GM12864 (cell line): Measurements from ENCODE around the gene IL1RL1.

Source experiments
- DNase-seq: peaks from one replicate; pipeline ENCODE4 v3.0.0-alpha.2; 2011; ENCODE audit warnings: low read depth
- H3K4me3 ChIP-seq: 2 replicates; pipeline ENCODE4 v1.5.1; 2011; ENCODE audit warnings: mild to moderate bottlenecking, low read depth, low read length, control low read depth
- TF ChIP-seq, protein P1 (sequence below): IDR thresholded peaks from 2 replicates; pipeline ENCODE4 v1.5.1; 2011; ENCODE audit warnings: low read depth, mild to moderate bottlenecking, moderate library complexity, low read length, control low read depth, inconsistent platforms; ENCODE audit errors: missing control alignments

Gene IL1RL1

DNA sequence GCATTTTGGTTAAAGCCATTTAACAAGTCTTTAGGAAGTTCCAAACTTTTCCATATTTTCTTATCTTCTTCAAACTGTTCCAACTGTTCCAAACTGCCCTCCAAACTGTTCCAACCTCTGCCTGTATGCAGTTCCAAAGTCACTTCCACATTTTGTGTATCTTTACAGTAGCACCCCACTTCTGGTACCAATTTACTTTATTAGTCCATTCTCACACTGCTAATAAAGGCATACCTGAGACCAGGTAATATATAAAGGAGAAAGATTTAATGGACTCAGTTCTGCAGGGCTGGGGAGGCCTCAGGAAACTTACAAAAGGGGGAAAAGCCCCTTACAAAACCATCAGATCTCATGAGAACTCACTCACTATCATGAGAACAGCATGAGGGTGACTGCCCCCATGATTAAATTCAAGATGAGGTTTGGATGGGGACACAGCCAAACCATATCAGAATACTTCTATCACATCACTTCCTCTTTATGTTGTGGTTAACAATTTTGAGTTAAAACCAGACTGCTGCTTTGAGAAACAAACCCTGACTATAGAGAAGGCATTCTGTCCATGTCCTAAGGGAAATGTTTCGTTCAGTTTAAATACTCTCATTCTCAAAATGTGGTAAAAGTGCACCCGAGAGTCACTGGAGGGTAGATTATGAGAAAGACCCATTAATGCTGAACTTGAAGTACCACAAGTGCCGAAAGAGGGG, 55.2 kb downstream of the IL1RL1 start:
- H3K4me3 ChIP-seq, result no peak overlapping the region
- TF ChIP-seq, protein P1, sequence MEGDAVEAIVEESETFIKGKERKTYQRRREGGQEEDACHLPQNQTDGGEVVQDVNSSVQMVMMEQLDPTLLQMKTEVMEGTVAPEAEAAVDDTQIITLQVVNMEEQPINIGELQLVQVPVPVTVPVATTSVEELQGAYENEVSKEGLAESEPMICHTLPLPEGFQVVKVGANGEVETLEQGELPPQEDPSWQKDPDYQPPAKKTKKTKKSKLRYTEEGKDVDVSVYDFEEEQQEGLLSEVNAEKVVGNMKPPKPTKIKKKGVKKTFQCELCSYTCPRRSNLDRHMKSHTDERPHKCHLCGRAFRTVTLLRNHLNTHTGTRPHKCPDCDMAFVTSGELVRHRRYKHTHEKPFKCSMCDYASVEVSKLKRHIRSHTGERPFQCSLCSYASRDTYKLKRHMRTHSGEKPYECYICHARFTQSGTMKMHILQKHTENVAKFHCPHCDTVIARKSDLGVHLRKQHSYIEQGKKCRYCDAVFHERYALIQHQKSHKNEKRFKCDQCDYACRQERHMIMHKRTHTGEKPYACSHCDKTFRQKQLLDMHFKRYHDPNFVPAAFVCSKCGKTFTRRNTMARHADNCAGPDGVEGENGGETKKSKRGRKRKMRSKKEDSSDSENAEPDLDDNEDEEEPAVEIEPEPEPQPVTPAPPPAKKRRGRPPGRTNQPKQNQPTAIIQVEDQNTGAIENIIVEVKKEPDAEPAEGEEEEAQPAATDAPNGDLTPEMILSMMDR, result no peak
- no peak for DNase-seq

DNA sequence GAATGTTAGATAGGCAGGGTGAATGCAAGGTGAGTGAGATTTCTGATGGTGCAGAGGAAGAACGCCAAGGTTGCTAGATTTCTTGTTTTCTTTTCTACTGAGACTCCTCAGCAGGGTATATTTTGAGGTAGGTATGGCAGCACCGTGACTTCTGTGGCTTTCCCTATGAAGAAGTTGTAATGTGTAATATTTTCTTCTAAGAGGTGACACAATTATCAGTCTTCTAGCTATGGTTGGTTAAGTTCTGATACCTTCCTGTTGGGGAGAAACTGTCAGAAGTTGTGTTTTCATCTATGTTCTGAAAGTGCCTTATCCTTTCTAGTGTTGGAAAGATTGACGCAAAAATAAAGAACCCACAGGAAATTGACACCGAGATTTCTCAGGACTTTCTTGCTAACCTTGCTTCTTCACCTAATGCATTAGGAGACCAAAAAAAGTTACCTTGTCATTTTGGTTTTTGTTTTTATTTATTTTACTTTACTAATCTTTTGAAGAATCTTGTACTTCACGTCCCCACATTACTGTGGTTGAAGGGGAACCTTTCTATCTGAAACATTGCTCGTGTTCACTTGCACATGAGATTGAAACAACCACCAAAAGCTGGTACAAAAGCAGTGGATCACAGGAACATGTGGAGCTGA, 56.1 kb downstream of the IL1RL1 start:
- no peak for DNase-seq
- H3K4me3 ChIP-seq, result no peak overlapping the region

DNA sequence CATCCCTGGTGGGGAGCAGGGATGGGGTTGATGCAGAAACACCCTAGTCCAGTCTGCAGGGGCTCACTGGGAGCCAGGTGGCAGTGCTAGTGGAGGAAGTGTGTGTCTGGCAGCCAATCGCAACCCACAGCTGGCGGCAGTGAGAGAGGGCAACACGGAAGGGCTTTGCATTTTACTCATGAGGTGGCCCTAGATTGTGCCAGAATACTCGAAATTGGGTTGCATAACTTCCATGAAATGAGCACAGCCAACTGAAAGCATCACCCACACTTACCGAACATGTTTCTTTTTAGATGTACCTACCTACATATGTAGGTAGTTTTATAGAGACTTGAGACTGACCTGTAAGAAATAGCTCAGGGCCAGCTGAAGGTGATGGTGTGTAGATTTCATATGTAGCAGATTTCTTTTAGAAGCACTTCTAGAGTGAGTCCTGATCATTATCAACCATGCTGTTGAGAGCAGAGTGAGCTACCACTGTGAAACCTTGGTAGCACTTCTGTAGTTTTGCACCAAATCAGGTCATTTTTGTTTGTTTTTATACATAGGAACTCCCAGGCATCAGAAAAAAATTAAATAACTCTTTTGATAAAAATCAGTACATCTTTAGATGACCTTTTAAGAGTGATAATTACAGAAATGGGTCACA, 57.2 kb downstream of the IL1RL1 start:
- H3K4me3 ChIP-seq, result no peak overlapping the region
- DNase-seq, result no peak
- TF ChIP-seq, protein P1, result no peak

More for the DNA sequence above, 56.1 kb downstream of the IL1RL1 start:
- TF ChIP-seq, protein P1, result no peak

DNA sequence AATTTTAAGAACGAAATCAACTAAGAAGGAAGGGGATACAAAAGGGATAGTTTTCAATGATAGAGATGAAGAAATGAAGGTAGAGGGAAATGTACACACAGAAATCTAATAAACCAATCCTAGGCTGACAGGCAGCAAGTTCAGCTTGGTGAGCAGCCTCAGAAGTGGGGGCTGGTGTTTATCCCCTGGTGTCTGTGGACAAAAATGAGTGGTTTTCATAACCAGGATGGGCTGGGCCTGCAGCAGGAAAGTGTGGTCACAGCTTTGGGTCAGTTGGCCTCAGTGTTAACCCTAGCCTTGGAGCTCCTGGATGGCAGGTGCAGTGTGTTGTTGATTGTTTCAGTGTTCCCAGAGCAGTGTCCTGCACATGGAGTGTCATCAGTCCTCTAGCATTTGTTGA, 58.5 kb downstream of the IL1RL1 start:
- no peak overlapping the region for H3K4me3 ChIP-seq
- no peak for DNase-seq
- TF ChIP-seq, protein P1, result no peak

DNA sequence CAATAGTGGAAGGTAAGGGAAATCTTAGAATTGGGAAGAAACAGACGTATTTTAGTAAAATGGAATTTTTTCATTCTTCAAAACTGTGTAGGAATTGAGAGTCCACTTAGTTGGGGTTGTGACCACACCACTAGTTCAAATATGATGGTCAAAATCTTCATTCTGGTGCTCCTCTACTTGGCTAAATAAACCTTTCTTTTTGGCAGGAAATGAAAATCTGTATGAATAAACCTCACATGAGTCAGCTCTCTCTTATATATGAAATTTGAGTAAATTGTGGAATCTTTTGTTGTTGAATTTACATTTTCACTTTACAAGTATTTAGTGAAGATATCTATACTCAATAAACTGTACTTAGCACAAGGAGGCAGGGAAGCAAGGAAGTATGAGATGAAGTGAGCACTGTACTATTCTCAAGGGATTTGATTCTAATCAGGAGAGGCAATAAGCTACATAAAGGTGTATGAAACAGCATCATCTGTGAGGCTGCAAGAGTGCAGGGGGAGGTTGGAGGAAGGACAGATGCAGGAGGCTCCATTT, 64.8 kb downstream of the IL1RL1 start:
- no peak overlapping the region for H3K4me3 ChIP-seq
- no peak for DNase-seq
- TF ChIP-seq, protein P1, result no peak

DNA sequence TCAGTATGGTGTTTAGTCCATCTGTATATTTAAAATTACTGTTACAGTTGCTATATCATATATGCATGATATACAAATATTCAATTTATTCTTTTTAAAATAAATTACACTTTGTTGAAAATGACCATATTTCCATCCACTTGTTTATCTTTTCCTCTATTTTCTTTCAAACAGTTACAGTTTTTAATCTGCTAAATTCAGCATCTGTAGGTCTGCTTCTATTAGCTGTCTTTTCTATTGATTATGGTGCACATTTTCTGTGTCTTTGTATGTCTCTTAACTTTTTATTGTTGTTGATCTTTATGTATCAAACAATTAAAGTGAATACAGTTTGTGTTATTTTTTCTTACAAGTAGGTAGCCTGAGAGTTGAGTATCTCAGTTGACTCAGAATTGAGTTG, 72.4 kb downstream of the IL1RL1 start:
- TF ChIP-seq, protein P1, result no peak
- H3K4me3 ChIP-seq, result no peak overlapping the region
- no peak for DNase-seq
